Naive B cell (primary cell): ENCODE measurements around the gene WFS1. TPM values are rescaled to one million over a fixed set of nuclear protein-coding genes. Genes with fewer than 3 reads are reported as not detected.

Experiments
- ATAC-seq, 2 donors: fragments of 150-1000 bp; cut with Tn5 transposase; 2 replicates each; pipeline ENCODE4 v1.10.0; 2021; ENCODE audit warnings: low read depth in 2 of 2, mild to moderate bottlenecking in 2 of 2, moderate library complexity in 2 of 2
- DNase-seq: peaks from one replicate; pipeline ENCODE4 v3.0.0; 2022
- H3K27ac Mint-ChIP-seq, 6 donors: one replicate each; pipeline ENCODE4 v1.8.0; 2020 to 2022; ENCODE audit warnings: mild to moderate bottlenecking in 6 of 6, mixed read lengths in 6 of 6, moderate library complexity in 5 of 6, inconsistent platforms in 2 of 6
- H3K27me3 Mint-ChIP-seq, 3 donors: one replicate each; pipeline ENCODE4 v1.8.0; 2021 to 2022; ENCODE audit warnings: mixed read lengths in 3 of 3, mild to moderate bottlenecking in 1 of 3
- H3K36me3 Mint-ChIP-seq, 2 donors: one replicate each; pipeline ENCODE4 v1.8.0; 2020 to 2022; ENCODE audit warnings: mixed read lengths in 2 of 2, inconsistent platforms in 1 of 2, mild to moderate bottlenecking in 1 of 2
- H3K4me1 Mint-ChIP-seq, 3 donors: one replicate each; pipeline ENCODE4 v1.8.0; 2020 to 2022; ENCODE audit warnings: mixed read lengths in 3 of 3, inconsistent platforms in 1 of 3, mild to moderate bottlenecking in 1 of 3, moderate library complexity in 1 of 3
- H3K4me3 Mint-ChIP-seq, 8 donors: one replicate each; pipeline ENCODE4 v1.8.0; 2020 to 2022; ENCODE audit warnings: mild to moderate bottlenecking in 8 of 8, mixed read lengths in 8 of 8, moderate library complexity in 8 of 8, inconsistent platforms in 2 of 8
- H3K9me3 Mint-ChIP-seq, 7 donors: one replicate each; pipeline ENCODE4 v1.8.0; 2020 to 2022; ENCODE audit warnings: mixed read lengths in 7 of 7, mild to moderate bottlenecking in 5 of 7, inconsistent platforms in 2 of 7, moderate library complexity in 1 of 7
- polyA plus RNA-seq, 6 donors: library from polyadenylated mRNA; unstranded; fragments of 300-500 nt; fragmentation: Illumina TruSeq; gene quantifications; one replicate each; pipeline ENCODE4 v1.2.3, GENCODE V29; 2021; ENCODE audit warnings: low read depth in 6 of 6

WFS1 gene
- polyA plus RNA-seq, 6 donors from 2014 or later = 1.5 to 6.0 (median 3.1) TPM

DNA sequence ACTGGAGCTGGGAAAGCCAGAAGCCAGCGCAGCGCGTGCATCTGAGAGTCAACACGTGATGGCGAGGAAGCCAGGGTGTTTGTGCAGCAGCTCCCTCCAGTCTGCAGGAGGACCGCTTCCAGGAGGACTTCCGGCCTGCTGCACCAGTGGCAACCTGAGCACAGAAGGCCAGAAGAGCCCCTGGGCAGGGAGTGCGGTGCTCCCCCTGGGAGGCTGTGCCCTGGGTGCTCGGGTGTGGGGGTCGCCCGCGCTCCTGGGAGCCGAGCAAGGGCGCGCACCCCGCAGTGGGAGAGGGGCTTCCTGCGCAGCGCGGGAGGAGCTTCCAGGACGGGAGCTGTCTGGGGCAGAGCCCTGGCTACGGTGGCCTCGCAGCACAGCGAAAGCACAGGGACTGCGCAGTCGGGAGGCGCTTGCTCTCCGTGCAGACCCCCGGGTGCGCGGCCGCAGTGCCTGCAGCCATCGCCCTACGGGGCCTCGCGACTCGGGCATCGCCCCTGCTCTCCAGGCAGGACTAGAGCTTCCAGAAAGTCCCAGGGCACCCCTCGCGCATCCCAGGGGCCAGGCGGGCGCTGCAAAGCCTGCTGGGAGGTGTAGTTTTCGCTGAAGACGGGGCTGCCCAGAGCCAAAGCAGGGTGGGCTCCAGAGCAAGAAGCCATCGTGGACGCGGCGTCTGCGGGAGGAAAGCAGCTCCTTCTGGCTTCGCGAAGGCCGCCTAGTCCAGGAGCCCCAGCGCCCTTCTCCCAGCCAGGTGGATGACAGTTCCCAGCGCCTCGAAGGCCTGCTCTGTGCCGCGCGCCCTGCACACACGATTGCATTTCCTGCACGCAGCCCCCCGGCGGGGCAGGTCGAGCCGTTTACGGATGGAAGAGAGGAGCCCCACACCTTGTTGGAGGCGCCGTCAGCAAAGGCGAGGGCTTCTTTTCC is 24.1 kb upstream of the WFS1 start:
- no peak for ATAC-seq
- peaks cover 4 to 14% of the 10 kb centered on the region in 2 donors for H3K36me3 Mint-ChIP-seq
- no peak overlapping the region for H3K27ac Mint-ChIP-seq
- no peak for DNase-seq
- H3K4me3 Mint-ChIP-seq = peak overlapping the region in 2 of 8 donors; percentile 5 to 16
- peaks cover 37 to 79% (median 75%) of the 10 kb centered on the region in 3 donors for H3K27me3 Mint-ChIP-seq
- H3K9me3 Mint-ChIP-seq = peaks cover 8 to 22% (median 14%) of the 10 kb centered on the region in 7 donors
- H3K4me1 Mint-ChIP-seq = peaks cover 3 to 9% (median 5%) of the 10 kb centered on the region in 3 donors

DNA sequence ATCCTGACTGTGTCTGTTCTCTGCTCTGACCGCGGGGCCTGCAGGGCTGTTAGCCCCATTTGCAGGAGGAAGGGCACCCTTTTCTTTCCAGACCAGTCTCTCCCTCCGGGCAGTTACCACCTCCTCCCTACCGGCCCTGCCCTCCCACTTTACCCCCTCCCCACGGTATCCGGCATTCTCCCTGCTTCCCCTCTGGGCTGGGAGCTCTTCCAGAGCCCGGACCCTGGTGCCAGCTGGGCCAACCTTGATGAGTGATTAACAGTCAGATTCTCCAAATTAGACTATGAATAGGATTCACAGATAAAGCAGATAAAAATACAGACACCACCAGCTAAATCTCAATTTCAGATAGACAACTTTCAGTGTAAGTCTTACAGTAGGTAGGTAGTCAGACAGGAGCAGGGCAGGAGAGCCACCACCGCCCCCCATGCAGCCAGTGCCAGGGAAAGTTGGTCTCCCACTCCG is 23.4 kb upstream of the WFS1 start:
- ATAC-seq = no peak
- Mint-ChIP-seq H3K9me3 (peaks cover 8 to 22% (median 14%) of the 10 kb centered on the region in 7 donors), H3K27me3 (peaks cover 42 to 76% (median 75%) of the 10 kb centered on the region in 3 donors), H3K36me3 (peaks cover 4 to 14% of the 10 kb centered on the region in 2 donors), H3K4me1 (peaks cover 4 to 12% (median 8%) of the 10 kb centered on the region in 3 donors), H3K27ac (peak overlapping the region in 1 of 6 donors; percentile 8), H3K4me3 (peak overlapping the region in 1 of 8 donors; percentile 5)
- no peak for DNase-seq

DNA sequence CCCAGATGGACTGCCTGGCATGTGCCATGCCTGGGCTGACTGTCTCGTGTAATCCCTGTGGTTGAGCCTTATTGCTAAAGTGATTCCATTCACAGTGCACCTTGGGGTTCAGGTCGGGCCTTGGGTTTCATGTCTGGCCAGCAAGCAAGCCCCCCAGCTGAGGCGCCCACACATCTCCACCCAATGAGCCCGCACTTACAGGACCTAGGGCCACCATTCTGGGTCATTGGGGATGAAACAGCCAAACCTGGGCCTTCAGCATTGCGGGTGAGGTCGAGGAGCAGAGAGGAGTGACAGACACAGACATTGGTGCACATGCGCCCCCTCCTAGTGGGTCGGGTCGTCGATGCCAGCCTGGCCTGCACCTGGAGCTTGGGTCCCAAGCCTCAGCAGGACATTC is 21.3 kb upstream of the WFS1 start:
- Mint-ChIP-seq H3K4me1 (peaks cover 4 to 12% (median 8%) of the 10 kb centered on the region in 3 donors), H3K4me3 (no peak overlapping the region), H3K27me3 (peaks cover 35 to 61% (median 60%) of the 10 kb centered on the region in 3 donors), H3K9me3 (peaks cover 8 to 20% (median 14%) of the 10 kb centered on the region in 7 donors), H3K27ac (no peak overlapping the region), H3K36me3 (peaks cover 4 to 14% of the 10 kb centered on the region in 2 donors)
- ATAC-seq (no peak), DNase-seq (no peak)

DNA sequence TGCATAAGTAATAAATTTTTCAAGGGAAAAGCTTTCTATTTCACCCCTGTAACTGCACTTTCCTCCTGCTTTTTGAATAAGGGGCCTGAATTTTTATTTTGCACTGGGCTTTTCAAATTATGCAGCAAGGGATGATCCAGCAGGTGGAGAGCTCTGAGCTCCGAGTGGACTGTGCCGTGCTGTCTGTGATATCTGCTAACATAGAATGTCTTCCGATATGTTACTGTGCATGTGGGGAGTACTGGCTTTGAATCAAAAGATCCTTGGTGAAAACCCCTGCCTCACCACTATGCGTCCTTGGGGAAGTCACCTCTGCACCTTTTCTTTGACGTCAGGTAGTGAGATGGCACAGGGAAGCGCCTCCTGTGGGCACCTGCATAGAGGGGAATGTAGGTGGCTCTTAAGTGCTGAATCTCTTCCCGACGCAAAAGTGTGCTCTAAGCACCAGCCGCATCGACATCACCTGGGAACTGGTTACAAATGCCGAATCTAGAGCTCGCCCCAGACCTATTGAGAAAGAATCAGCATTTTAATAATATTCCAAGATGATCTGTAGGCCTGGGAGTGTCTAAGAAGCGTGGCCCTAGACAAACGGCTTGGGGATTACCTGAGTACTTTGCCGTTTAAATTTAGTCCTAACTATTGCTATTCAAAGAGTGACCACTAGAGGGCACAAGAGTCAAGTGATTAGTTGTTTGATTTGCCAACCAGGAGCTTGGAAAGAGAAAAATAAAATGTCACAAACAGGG is 19.2 kb upstream of the WFS1 start:
- H3K27me3 Mint-ChIP-seq = peaks cover 22 to 41% (median 40%) of the 10 kb centered on the region in 3 donors
- ATAC-seq = peak; percentile 25 to 32
- peaks cover 0 to 5% (median 0%) of the 10 kb centered on the region in 7 donors for H3K9me3 Mint-ChIP-seq
- peaks cover 4 to 6% (median 4%) of the 10 kb centered on the region in 3 donors for H3K4me1 Mint-ChIP-seq
- DNase-seq = peak; percentile 50
- peak overlapping the region in 1 of 6 donors; percentile 34 for H3K27ac Mint-ChIP-seq
- no peak overlapping the region for H3K4me3 Mint-ChIP-seq
- peaks cover 0 to 6% of the 10 kb centered on the region in 2 donors for H3K36me3 Mint-ChIP-seq

DNA sequence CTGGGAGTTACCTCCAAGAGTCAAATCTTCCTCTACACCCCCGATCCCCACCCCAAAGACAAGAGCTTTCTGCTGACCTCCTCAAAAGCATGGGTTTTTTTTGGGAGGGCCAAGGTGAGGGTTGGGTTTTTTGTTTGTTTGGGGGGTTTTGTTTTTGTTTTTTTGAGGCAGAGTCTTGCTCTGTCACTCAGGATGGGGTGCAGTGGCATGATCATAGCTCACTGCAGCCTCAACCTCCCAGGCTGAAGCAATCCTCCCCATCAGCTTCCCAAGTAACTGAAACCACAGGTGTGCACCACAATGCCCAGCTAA is 18.7 kb upstream of the WFS1 start:
- DNase-seq (no peak), ATAC-seq (no peak)
- Mint-ChIP-seq H3K4me3 (no peak overlapping the region), H3K4me1 (peaks cover 4 to 6% (median 4%) of the 10 kb centered on the region in 3 donors), H3K27me3 (peaks cover 22 to 40% (median 40%) of the 10 kb centered on the region in 3 donors), H3K36me3 (peaks cover 0 to 6% of the 10 kb centered on the region in 2 donors), H3K9me3 (peaks cover 0 to 5% (median 0%) of the 10 kb centered on the region in 7 donors), H3K27ac (peak overlapping the region in 1 of 6 donors; percentile 34)

DNA sequence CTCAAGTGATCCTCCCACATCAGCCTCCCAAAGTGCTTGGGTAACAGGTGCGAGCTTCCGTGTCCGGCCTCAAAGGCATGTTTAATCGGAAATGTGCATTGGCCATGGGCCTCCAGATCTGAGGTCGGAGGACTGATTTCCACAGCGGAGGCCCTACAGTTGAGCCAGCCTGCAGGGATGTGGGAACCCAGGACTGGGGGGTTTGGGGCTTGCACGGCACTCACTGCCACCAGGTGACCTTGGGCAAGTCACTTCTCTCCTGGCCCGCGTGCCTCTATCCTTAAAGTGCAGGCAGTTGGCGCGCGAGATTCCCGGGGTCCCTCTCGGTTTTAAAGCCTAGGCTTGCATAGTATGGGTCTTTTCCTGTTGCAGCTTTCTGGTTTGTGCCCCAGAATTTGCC is 18.3 kb upstream of the WFS1 start:
- peaks cover 19 to 36% (median 35%) of the 10 kb centered on the region in 3 donors for H3K27me3 Mint-ChIP-seq

DNA sequence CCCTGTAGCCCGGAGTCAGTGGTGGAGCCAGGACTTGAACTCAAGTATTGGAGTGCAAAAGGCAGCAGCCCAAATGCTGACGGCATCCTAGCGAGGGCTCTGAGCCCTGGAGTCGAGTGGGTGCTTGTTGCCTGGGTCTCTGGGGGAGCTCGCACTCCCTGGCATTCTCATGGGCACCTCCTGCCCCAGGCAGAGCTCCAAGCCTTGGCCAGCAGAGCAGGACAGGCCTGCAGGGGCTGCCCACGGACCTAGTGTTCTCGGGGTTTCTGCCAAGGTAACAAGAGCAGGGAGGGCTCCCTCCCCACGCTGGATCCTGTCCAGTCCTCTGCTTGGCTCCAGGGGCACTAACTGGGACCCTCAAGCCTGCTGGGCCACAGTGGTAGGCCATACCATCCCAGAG is 17.6 kb upstream of the WFS1 start:
- Mint-ChIP-seq H3K4me1 (peaks cover 8 to 11% (median 10%) of the 10 kb centered on the region in 3 donors), H3K9me3 (peaks cover 0 to 5% (median 0%) of the 10 kb centered on the region in 7 donors), H3K36me3 (peaks cover 0 to 6% of the 10 kb centered on the region in 2 donors), H3K27ac (no peak overlapping the region), H3K4me3 (no peak overlapping the region), H3K27me3 (peaks cover 12 to 34% (median 30%) of the 10 kb centered on the region in 3 donors)
- DNase-seq = no peak
- ATAC-seq = no peak

More for the DNA sequence above, 18.3 kb upstream of the WFS1 start:
- Mint-ChIP-seq H3K27ac (no peak overlapping the region), H3K36me3 (peaks cover 0 to 6% of the 10 kb centered on the region in 2 donors), H3K4me1 (peaks cover 4 to 6% (median 4%) of the 10 kb centered on the region in 3 donors), H3K9me3 (peaks cover 0 to 5% (median 0%) of the 10 kb centered on the region in 7 donors), H3K4me3 (no peak overlapping the region)
- no peak for DNase-seq
- no peak for ATAC-seq

DNA sequence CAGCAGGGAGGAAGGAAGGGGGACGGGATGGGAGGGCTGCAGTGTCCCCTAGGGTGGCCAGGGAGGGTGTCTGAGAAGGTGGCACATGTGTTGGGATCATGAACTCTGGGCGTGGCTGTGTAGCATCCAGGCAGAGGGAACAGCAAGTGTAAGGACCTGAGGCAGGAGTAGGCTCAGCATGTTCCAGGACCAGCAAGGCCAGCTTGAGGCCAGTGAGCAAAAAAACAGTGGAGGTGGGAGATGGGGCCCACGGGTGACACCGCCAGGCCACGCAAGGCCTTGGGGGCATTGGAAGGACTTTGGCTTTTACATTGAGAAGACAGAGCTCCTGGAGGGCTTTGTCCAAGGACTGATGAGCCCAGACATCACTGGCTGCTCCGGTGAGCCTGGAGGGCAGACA is 16.5 kb upstream of the WFS1 start:
- peaks cover 0 to 5% (median 0%) of the 10 kb centered on the region in 7 donors for H3K9me3 Mint-ChIP-seq

DNA sequence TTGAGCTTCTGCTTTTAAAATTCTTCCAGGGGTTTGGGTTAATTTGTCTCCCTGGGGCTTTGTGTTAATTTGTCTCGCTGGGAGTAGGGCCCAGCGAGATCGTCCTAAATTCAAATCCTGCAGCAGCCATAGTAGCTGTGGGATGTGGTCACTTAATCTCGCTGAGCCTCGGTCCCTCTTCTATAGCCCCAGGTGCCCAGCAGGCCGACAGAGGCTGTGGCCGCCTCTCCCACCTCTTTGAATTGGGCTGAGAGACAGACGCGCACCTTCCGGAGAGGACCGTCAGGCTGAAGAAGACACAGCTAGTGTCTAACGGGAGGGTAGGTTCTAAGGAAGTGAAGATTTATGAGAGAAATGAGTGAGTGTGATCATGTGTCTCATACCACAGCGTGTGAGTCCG is 15.7 kb upstream of the WFS1 start:
- H3K9me3 Mint-ChIP-seq = peaks cover 0 to 5% (median 0%) of the 10 kb centered on the region in 7 donors
- no peak for DNase-seq

More for the DNA sequence above, 16.5 kb upstream of the WFS1 start:
- Mint-ChIP-seq H3K27ac (no peak overlapping the region), H3K4me1 (peaks cover 16 to 20% (median 20%) of the 10 kb centered on the region in 3 donors), H3K4me3 (peak overlapping the region in 1 of 8 donors; percentile 44), H3K36me3 (peaks cover 0 to 6% of the 10 kb centered on the region in 2 donors), H3K27me3 (peaks cover 5 to 28% (median 26%) of the 10 kb centered on the region in 3 donors)
- no peak for ATAC-seq
- DNase-seq = no peak

DNA sequence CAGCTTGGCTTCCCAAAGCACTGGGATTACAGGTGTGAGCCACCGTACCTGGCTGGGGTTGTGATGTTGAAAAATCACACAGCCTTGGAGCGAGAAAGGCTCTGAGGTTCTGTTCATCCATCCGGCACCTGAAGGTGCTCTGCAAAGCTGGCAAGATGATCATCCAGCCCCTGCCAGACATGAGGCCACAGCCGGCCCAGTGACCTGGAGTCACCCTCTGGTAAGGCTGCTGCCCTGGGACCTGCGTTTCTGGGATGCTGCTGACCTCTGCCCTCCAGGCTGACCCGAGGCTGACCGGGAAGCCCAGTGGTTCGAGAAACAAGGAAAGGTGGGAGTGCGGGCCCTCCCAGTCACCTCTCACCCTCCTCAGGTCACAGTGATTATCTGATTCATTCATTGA is 13.5 kb upstream of the WFS1 start:
- Mint-ChIP-seq H3K27me3 (peaks cover 0 to 15% (median 13%) of the 10 kb centered on the region in 3 donors), H3K4me1 (peaks cover 15 to 31% (median 17%) of the 10 kb centered on the region in 3 donors), H3K9me3 (peaks cover 0 to 5% (median 0%) of the 10 kb centered on the region in 7 donors), H3K36me3 (peaks cover 0 to 6% of the 10 kb centered on the region in 2 donors), H3K4me3 (no peak overlapping the region), H3K27ac (no peak overlapping the region)
- DNase-seq = no peak
- ATAC-seq = no peak

More for the DNA sequence above, 15.7 kb upstream of the WFS1 start:
- H3K4me3 Mint-ChIP-seq = no peak overlapping the region
- peaks cover 0 to 6% of the 10 kb centered on the region in 2 donors for H3K36me3 Mint-ChIP-seq
- no peak overlapping the region for H3K27ac Mint-ChIP-seq
- ATAC-seq = no peak
- peaks cover 20 to 26% (median 20%) of the 10 kb centered on the region in 3 donors for H3K4me1 Mint-ChIP-seq
- H3K27me3 Mint-ChIP-seq = peaks cover 5 to 19% (median 18%) of the 10 kb centered on the region in 3 donors

DNA sequence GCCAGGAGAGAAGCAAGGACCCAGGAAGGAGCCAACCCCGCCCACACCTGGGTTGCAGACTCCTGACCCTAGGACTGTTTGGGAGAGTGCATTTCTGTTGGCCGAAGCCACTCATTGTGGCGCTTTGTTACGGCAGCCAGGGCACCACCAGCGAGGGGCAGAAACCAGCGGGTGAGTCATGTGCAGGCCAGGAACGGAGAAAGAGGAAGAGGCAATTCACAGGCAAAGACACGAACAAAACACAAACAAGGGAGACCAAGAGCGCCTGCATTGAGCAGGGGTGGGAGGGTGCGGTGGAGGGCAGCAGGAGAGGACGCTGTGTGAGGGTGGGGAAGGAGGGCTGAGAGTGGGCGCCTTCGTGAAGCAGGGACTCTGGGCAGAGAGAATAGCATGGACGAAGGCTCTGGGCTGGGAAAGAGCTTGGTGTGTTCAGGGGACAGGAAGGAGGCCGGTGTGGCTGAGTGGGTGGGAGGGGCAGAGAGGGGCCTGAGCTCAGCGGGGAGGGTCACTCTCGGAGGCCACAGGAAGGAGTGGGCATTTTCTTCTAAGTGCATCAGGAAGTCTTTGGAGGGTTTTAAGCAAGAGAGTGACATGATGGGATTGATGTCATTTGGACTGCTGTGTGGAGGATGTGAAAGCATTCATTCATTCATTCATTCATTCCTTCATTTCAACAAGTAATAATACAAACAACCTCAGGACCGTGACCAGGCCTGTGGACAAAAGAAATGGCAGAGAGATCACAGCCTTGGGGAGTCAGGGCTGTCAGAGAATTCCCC is 12.2 kb upstream of the WFS1 start:
- peaks cover 0 to 5% (median 0%) of the 10 kb centered on the region in 7 donors for H3K9me3 Mint-ChIP-seq
- peaks cover 0 to 6% of the 10 kb centered on the region in 2 donors for H3K36me3 Mint-ChIP-seq
- H3K4me3 Mint-ChIP-seq = peak overlapping the region in 5 of 8 donors; percentile 7 to 75 (median 55)
- H3K27ac Mint-ChIP-seq = peak overlapping the region in 3 of 6 donors; percentile 38 to 81 (median 52)
- ATAC-seq (peak; percentile 41 to 65), DNase-seq (no peak)
- H3K27me3 Mint-ChIP-seq = peaks cover 6 to 26% (median 13%) of the 10 kb centered on the region in 3 donors
- peaks cover 15 to 31% (median 20%) of the 10 kb centered on the region in 3 donors for H3K4me1 Mint-ChIP-seq

DNA sequence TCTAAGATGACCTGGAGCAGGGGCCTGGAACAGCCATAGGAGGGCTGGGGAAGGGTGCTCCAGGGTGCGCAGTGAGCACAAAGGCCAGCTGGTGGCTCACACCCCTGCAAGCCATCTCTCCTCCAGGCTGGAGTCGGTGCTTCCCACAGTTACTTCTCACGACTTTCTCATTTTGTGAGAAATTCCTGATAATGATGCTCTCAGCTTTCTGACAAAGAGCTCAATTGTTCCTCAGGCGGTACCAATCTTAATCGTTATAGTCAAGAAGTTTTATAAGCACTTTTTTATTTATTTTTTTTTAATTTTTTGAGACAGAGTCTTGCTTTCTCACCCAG is 11.7 kb upstream of the WFS1 start:
- Mint-ChIP-seq H3K9me3 (peaks cover 0 to 5% (median 0%) of the 10 kb centered on the region in 7 donors), H3K27ac (no peak overlapping the region), H3K36me3 (peaks cover 0 to 6% of the 10 kb centered on the region in 2 donors), H3K4me3 (peak overlapping the region in 2 of 8 donors; percentile 7 to 55), H3K27me3 (peaks cover 6 to 28% (median 13%) of the 10 kb centered on the region in 3 donors), H3K4me1 (peaks cover 15 to 31% (median 20%) of the 10 kb centered on the region in 3 donors)
- DNase-seq = no peak
- ATAC-seq = no peak
